HepG2 (cell line): ENCODE measurements around the gene THOC5. TPM values are rescaled to one million over a fixed set of nuclear protein-coding genes. Genes with fewer than 3 reads are reported as not detected.

Experiments
- CCDC6 ChIP-seq: sonication (generic); formaldehyde crosslinking; IDR thresholded peaks from 2 replicates; pipeline ENCODE4 v1.8.1; 2022; ENCODE audit warnings: mild to moderate bottlenecking, missing genetic modification reagents, moderate library complexity
- HES4 ChIP-seq: sonication (generic); formaldehyde crosslinking; IDR thresholded peaks from 2 replicates; pipeline ENCODE4 v1.9.0; 2021; ENCODE audit warnings: mild to moderate bottlenecking, missing genetic modification reagents, borderline replicate concordance
- HNRNPL ChIP-seq: fragments of 200-400 bp; formaldehyde crosslinking; IDR thresholded peaks from 2 replicates; pipeline ENCODE4 v1.6.1; 2017; ENCODE audit warnings: mild to moderate bottlenecking, low read depth, low read length
- JDP2 ChIP-seq: sonication (generic); formaldehyde crosslinking; IDR thresholded peaks from 2 replicates; pipeline ENCODE4 v1.8.1; 2022; ENCODE audit warnings: missing genetic modification reagents, borderline replicate concordance
- JUND ChIP-seq: sonication (generic); formaldehyde crosslinking; IDR thresholded peaks from 2 replicates; pipeline ENCODE4 v1.8.0; 2022; ENCODE audit warnings: mild to moderate bottlenecking, missing genetic modification reagents
- MTA1 ChIP-seq: sonication (generic); formaldehyde crosslinking; IDR thresholded peaks from 2 replicates; pipeline ENCODE4 v1.4.0; 2020; ENCODE audit warnings: missing genetic modification reagents, mild to moderate bottlenecking, borderline replicate concordance
- RCOR2 ChIP-seq: IDR thresholded peaks from 2 replicates; pipeline ENCODE4 v1.6.1; 2016; ENCODE audit warnings: missing biosample characterization, missing genetic modification reagents
- SALL2 ChIP-seq: sonication (generic); formaldehyde crosslinking; IDR thresholded peaks from 2 replicates; pipeline ENCODE4 v1.8.1; 2023; ENCODE audit warnings: mild to moderate bottlenecking, missing genetic modification reagents, inconsistent platforms
- SRSF9 ChIP-seq: fragments of 200-400 bp; formaldehyde crosslinking; IDR thresholded peaks from 2 replicates; pipeline ENCODE4 v1.6.1; 2018; ENCODE audit warnings: borderline replicate concordance, mild to moderate bottlenecking, low read depth, low read length; ENCODE audit not compliant: insufficient read depth, poor library complexity, severe bottlenecking
- TAF15 ChIP-seq: fragments of 200-400 bp; formaldehyde crosslinking; IDR thresholded peaks from one replicate; pipeline ENCODE4 v1.6.1; 2018; ENCODE audit warnings: mild to moderate bottlenecking, low read depth, low read length; ENCODE audit not compliant: poor library complexity, severe bottlenecking
- TBX3 ChIP-seq: fragments of 450-650 bp; IDR thresholded peaks from 2 replicates; pipeline ENCODE4 v1.6.1; 2017; ENCODE audit warnings: antibody characterized with exemption, mild to moderate bottlenecking, inconsistent platforms, borderline replicate concordance
- XBP1 ChIP-seq: sonication (generic); formaldehyde crosslinking; IDR thresholded peaks from 2 replicates; pipeline ENCODE4 v1.5.0; 2020; ENCODE audit warnings: missing genetic modification reagents
- ZNF12 ChIP-seq: sonication (generic); formaldehyde crosslinking; IDR thresholded peaks from 2 replicates; pipeline ENCODE4 v1.5.0; 2020; ENCODE audit warnings: missing genetic modification reagents
- ZNF260 ChIP-seq: sonication (generic); formaldehyde crosslinking; IDR thresholded peaks from 2 replicates; pipeline ENCODE4 v1.4.0; 2020; ENCODE audit warnings: missing genetic modification reagents, low read depth, mild to moderate bottlenecking, borderline replicate concordance
- ZNF367 ChIP-seq: sonication (generic); formaldehyde crosslinking; IDR thresholded peaks from 2 replicates; pipeline ENCODE4 v1.4.0; 2020; ENCODE audit warnings: missing genetic modification reagents, borderline replicate concordance
- ZNF703 ChIP-seq: sonication (generic); formaldehyde crosslinking; IDR thresholded peaks from 2 replicates; pipeline ENCODE4 v1.5.1; 2020; ENCODE audit warnings: missing genetic modification reagents, mild to moderate bottlenecking, moderate library complexity, borderline replicate concordance
- ZNF83 ChIP-seq: sonication (generic); formaldehyde crosslinking; IDR thresholded peaks from 2 replicates; pipeline ENCODE4 v1.4.0; 2020; ENCODE audit warnings: missing genetic modification reagents, mild to moderate bottlenecking, borderline replicate concordance
- ZNF879 ChIP-seq: sonication (generic); formaldehyde crosslinking; IDR thresholded peaks from 2 replicates; pipeline ENCODE4 v1.8.1; 2023; ENCODE audit warnings: missing genetic modification reagents
- ZNF891 ChIP-seq: sonication (generic); formaldehyde crosslinking; IDR thresholded peaks from 2 replicates; pipeline ENCODE4 v1.5.0; 2020; ENCODE audit warnings: mild to moderate bottlenecking, missing genetic modification reagents
- polyA plus RNA-seq, 8 experiments: library from polyadenylated mRNA; depleted of rRNA in 3 of 8; stranded (reverse) in 7 of 8; unstranded in 1 of 8; fragments of >200 nt; fragmentation: Illumina TruSeq in 4 of 8; extraction: Trizol in 4 of 8; gene quantifications; 2 replicates each; pipeline versions ENCODE4 v1.2.1 to v1.2.3, GENCODE V29; 2011 to 2016; ENCODE audit warnings: low read depth in 4 of 8, missing spikeins in 1 of 8, mixed read lengths in 1 of 8; ENCODE audit not compliant: insufficient read depth in 1 of 8
- total RNA-seq, 5 experiments: library from RNA; depleted of rRNA; stranded (reverse); fragments of >200 nt; fragmentation: Illumina TruSeq; extraction: Trizol; gene quantifications; 2 replicates each; pipeline ENCODE4 v1.2.3, GENCODE V29; 2016; ENCODE audit warnings: low read depth in 1 of 5
- TF ChIP-seq, protein P1 (sequence below): sonication (generic); formaldehyde crosslinking; IDR thresholded peaks from 2 replicates; pipeline ENCODE4 v1.5.1; 2020; ENCODE audit warnings: mild to moderate bottlenecking, missing genetic modification reagents, moderate library complexity
- TF ChIP-seq, protein P2 (sequence below): IDR thresholded peaks from 2 replicates; pipeline ENCODE4 v1.6.1; 2016; ENCODE audit warnings: mild to moderate bottlenecking
- TF ChIP-seq, protein P3 (sequence below), 2 experiments: sonication (generic) in 1 of 2; formaldehyde crosslinking in 1 of 2; IDR thresholded peaks; 2 replicates each; pipeline versions ENCODE4 v1.4.0 to v1.6.1; 2016 to 2020; ENCODE audit warnings: borderline replicate concordance in 1 of 2, low read depth in 1 of 2, mild to moderate bottlenecking in 1 of 2, missing genetic modification reagents in 1 of 2

Gene THOC5
- total and polyA plus RNA-seq, 2 of the 13 experiments (the other 11 are each of a cell fraction or from before 2014, with no cell fraction given): 45.8 to 46.7 TPM

DNA sequence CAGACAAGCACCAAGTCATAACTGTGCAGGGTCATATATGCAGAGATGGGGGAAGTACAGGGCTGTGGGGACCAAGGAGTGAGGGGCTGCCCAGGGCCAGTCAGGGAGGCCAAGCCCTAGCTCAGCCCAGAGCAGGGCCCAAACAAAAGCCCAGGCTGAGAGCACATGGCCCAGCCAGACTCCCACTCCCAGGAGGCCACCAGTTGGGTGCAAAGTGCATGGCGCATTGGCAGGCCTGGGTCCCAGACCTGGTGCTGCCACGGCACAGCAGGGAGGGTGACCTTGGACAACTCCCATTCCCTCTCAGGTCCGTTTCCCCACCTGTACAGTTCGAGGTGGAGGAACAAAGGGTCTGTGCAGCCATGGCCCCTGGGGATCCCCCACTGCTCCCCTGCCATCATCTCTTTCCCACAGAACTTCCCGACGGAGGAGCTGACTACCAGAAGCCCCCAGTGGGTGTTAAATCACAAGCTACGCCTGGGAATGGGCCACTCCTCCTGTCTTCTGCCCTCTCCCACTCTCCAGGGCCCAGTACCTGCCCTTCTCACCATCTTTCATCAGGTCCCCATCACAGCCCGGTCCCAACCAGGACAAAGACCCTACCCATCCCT, 26.7 kb upstream of the THOC5 start (continued):
- TF ChIP-seq ZNF367 (CRISPR knock-in tag) (no peak; the same call in 1 of the 2 replicates), TAF15 (peak; percentile 63), ZNF12 (CRISPR knock-in tag) (no peak; the same call in 1 of the 2 replicates), JUND (CRISPR knock-in tag) (peak; percentile 47; the same call in 1 of the 2 replicates), ZNF891 (no peak; the same call in 1 of the 2 replicates), ZNF879 (no peak), HES4 (CRISPR knock-in tag) (0 out of 2 replicates have a peak, but pooled peaks have one; percentile 76), HNRNPL (peak; percentile 94), CCDC6 (peak; percentile 83), ZNF260 (CRISPR knock-in tag) (no peak), RCOR2 (0 out of 2 replicates have a peak, but pooled peaks have one; percentile 52), ZNF703 (no peak), SRSF9 (no peak), ZNF83 (CRISPR knock-in tag) (no peak), SALL2 (no peak), TBX3 (no peak), XBP1 (CRISPR knock-in tag) (no peak), JDP2 (no peak; the same call in 1 of the 2 replicates), MTA1 (CRISPR knock-in tag) (peak; percentile 83; the same call in 1 of the 2 replicates)
- TF ChIP-seq, protein P1, sequence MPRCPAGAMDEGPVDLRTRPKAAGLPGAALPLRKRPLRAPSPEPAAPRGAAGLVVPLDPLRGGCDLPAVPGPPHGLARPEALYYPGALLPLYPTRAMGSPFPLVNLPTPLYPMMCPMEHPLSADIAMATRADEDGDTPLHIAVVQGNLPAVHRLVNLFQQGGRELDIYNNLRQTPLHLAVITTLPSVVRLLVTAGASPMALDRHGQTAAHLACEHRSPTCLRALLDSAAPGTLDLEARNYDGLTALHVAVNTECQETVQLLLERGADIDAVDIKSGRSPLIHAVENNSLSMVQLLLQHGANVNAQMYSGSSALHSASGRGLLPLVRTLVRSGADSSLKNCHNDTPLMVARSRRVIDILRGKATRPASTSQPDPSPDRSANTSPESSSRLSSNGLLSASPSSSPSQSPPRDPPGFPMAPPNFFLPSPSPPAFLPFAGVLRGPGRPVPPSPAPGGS (CRISPR knock-in tag): no peak; the same call in 1 of the 2 replicates
- TF ChIP-seq, protein P2, sequence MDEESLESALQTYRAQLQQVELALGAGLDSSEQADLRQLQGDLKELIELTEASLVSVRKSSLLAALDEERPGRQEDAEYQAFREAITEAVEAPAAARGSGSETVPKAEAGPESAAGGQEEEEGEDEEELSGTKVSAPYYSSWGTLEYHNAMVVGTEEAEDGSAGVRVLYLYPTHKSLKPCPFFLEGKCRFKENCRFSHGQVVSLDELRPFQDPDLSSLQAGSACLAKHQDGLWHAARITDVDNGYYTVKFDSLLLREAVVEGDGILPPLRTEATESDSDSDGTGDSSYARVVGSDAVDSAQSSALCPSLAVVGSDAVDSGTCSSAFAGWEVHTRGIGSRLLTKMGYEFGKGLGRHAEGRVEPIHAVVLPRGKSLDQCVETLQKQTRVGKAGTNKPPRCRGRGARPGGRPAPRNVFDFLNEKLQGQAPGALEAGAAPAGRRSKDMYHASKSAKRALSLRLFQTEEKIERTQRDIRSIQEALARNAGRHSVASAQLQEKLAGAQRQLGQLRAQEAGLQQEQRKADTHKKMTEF (CRISPR knock-in tag): peak; percentile 76; the same call in 1 of the 2 replicates
- TF ChIP-seq, protein P3, sequence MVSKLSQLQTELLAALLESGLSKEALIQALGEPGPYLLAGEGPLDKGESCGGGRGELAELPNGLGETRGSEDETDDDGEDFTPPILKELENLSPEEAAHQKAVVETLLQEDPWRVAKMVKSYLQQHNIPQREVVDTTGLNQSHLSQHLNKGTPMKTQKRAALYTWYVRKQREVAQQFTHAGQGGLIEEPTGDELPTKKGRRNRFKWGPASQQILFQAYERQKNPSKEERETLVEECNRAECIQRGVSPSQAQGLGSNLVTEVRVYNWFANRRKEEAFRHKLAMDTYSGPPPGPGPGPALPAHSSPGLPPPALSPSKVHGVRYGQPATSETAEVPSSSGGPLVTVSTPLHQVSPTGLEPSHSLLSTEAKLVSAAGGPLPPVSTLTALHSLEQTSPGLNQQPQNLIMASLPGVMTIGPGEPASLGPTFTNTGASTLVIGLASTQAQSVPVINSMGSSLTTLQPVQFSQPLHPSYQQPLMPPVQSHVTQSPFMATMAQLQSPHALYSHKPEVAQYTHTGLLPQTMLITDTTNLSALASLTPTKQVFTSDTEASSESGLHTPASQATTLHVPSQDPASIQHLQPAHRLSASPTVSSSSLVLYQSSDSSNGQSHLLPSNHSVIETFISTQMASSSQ (IDR thresholded peaks at IDR 0.05; ENCODE audit: low read depth): no peak; the same call in 1 of the 2 replicates
- TF ChIP-seq, protein P3 (CRISPR knock-in tag; IDR thresholded peaks at IDR 0.05; ENCODE audit: borderline replicate concordance): peak; percentile 58; the same call in 1 of the 2 replicates
